GM21390 (cell line): Measurements from ENCODE around the gene CDC42BPA.

Experiments
- ATAC-seq: cut with Tn5 transposase; IDR thresholded peaks from one replicate; pipeline ENCODE4 v1.9.1; 2021; ENCODE audit not compliant: unreplicated experiment

CDC42BPA gene

DNA sequence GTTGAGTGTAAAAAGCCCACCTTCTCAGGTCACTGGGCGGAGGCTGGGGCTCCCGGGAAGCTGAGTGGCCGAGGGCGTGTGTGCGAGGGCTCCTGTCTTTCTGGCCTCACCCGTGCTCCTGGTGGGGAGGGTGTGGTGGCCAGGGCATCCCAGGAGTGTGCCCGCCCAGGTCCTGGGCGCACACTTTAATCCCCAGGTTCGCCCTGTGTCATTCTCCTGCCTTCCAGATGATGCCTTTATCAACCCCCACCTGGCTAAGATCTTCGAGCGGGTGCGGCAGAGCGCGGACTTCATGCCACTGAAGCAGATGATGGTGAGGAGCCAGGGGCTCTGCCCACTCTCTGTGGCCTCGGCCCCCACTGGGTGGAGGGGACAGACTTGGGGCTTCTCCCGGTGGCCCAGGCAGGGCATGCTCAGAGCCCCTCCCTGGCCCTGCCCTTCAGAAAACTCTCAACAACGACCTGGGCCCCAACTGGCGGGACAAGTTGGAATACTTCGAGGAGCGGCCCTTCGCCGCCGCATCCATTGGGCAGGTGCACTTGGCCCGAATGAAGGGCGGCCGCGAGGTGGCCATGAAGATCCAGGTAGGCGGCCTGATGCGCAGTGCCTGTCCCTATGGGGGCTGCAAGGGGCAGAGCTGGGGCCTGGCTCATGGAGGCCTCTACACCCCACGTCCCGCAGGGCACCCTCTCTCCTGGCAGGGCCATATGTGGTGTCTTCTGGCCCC, 335.7 kb downstream of the CDC42BPA start:
- ATAC-seq: no peak

DNA sequence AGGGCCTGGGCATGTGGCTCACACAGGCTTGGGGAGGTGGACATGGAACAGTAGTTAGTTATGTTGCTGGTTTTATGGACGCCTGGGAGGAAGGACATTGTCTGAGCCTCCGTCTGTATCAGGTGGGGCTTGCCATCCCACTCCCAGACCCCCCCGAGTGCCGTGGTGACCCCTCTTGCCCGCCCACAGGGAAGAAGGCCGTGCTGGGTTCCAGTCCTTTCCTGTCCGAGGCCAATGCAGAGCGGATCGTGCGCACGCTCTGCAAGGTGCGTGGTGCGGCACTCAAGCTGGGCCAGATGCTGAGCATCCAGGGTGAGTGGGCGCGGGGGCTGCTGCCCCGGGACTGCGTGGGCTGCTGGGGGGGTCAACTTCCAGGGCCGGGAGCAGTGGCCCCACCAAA, 336.5 kb downstream of the CDC42BPA start:
- ATAC-seq: no peak

DNA sequence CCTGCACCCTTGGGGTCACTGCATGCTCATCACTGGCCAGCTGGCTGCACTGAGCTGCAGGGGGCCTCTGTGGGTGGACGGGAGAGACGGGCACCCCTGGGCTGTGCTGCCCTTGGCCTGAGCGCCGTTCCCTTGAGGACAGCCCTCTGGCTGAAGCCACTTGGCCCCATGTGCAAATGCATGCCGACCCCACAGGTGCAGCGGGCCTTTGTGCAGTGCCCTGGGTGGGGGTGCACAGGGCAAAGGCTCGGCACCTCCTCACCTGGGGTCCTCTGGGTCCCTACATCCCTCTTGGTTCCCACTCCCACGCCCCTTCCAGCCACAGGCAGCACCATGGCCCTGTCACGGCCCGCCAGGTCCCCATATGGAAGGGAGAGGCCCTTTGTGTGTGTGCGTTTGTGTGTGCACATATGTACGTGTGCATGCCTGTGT, 336.9 kb downstream of the CDC42BPA start:
- ATAC-seq: no peak

DNA sequence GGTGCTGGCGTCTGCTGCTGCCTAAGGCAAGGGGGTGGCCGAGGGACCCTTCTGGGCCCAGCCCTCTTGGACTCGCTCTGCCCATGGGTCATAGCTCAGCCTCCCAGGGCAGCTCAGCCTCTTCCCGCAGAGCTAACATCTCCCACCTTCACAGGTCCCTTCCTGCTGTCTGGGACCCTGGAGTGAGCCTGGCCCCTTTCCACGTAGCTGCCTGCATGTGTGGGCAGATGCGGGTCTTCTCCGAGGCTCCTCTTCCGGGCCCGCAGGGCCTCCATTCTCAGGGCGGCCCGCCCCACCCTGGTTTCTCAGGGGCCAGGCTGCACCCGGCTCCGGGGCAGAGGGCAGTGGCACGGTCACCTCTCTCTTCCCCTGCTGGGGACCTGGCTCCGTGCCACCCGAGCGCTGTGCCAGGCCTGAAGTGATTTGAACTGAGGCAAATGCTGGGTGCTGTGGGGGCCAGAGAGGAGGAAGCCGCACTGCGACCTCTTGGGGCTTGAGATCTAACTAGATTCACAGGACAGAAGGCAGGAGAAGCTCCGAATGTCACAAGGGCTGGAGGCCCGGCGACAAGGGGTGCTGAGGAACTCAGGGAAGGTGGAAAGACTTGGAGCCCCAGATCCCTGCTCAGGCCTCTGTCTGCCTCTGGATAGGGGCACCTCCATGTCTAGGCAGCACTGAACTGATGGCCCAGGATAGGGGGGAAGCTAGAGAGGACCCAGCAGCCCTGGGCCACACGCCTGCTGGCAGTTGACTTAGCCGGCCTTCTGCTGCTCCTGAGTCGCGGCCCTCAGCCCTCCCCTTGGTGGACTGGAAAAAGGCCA, 337.5 kb downstream of the CDC42BPA start:
- ATAC-seq: no peak

DNA sequence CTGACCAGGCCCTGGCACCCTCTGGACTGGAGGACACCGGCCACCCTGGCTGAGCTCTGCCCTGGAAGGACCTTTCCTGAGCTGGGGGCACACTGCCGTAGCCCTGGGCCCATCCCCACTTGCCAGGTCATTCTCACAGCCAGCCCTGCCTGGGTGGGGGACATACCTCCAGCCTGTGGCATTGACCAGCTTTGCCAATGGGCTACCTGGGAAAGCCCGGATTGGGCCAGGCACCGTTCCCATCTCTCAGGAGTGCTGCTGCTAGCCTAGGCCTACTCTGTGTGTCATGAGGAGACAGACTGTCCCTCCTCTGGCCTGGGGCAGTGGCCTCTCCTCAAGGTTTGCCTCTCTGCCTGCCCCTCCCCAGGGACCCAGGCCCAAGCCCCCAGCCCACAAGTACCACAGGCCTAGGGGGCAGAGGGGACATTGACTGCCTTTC, 338.2 kb downstream of the CDC42BPA start:
- no peak for ATAC-seq

DNA sequence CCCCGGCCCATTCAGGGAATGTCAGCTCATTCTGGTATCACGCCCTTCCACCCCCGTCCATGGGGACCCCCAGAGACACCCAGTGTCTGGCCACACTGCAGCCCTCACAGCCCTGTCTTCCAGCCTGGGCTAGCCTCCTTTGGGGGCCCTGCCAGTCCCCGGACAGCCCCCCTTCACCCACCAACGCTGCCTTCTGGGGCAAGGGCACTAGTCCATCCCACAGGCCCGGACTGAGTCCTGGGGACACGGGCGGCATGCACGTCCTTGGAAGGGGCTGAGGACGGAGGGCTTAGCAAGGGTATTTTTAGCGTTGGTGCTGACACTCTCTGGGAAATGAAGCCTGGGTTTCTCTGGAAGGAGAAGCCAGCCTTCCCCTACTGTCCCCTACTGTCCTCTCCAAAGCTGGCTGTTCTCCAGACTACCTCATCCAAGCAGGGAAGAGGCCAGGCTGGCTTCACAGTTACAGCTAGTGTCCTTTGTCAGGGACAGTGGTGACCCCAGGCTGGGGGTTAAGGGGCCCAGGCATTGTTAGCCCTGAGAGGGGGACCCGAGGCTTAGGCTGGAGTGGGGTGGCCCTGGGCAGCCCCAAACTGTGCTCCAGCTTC, 338.7 kb downstream of the CDC42BPA start:
- ATAC-seq: no peak

DNA sequence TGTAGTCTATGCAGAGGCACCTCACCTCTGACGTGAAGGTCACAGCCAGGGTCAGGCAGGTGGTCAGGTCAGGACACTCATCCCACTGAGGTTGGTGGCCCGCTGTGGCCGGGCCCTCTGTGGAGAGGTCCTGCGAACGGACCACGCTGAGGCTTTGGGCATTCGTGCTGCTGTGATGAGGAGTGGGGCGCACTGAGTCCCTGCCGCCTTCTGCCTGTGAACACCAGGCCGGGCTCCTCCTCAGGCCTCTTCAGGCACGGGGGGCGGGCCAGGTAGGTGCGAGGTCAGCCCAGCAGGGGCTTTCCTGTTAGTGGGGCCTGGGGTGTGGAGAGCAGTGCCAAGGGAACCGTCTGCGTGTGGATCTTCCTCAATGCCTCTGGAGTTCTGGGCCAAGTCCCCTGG, 339.2 kb downstream of the CDC42BPA start:
- ATAC-seq: no peak

DNA sequence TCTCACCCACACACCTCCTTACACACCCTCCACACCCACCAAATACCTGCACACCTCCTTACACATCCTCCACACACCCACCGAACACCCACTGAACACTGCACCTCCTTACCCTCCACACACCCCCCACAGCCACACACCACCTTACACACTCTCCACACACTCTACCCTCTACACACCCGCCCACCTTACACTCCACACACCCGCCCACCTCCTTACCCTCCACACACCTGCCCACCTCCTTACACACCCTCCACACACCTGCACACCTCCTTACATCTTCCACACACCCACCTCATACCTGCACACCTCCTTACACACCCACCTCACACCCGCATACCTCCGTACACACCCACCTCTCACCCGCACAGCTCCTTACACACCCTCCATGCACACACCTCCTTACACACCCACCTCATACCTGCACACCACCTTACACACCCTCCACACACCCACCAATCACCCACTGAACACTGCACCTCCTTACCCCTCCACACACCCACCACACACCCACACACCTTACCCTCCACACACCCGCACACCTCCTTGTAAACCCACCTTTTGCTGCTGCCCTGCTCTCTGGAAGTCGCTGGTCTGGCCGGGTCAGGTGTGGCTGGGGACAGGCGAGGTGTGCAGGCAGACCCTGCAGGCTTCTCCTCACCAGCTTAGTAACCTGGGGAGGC, 339.7 kb downstream of the CDC42BPA start:
- no peak for ATAC-seq

DNA sequence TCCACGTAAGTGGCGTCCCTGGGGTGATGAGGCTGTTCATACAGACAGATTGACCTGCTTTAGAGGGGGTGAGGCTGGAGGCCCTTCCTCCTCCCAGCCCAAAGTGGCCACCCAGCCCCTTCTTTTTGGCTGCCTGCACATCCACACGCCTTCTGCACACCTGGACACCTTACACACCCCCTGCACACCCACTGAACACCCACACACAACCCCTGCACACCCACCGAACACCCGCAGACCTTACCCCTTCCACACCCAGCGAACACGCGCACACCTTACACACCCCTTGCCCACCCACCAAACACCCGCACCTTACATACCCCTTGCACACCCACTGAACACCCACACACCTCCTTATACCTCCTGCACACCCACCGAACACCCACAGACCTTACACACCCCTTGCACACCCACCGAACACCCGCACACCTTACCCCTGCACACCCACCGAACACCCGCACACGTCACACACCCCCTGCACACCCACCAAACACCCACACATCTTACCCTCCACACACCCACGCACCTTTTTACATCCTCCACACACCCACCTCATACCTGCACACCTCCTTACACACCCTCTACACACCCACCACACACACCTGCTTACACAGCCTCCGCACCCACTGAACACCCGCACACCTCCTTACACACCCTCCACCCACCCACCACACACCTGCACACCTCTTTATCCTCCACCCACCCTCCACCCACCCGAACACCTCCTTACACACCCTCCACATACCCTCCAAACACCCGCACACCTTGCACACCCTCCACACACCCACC, 340.5 kb downstream of the CDC42BPA start:
- ATAC-seq: no peak

DNA sequence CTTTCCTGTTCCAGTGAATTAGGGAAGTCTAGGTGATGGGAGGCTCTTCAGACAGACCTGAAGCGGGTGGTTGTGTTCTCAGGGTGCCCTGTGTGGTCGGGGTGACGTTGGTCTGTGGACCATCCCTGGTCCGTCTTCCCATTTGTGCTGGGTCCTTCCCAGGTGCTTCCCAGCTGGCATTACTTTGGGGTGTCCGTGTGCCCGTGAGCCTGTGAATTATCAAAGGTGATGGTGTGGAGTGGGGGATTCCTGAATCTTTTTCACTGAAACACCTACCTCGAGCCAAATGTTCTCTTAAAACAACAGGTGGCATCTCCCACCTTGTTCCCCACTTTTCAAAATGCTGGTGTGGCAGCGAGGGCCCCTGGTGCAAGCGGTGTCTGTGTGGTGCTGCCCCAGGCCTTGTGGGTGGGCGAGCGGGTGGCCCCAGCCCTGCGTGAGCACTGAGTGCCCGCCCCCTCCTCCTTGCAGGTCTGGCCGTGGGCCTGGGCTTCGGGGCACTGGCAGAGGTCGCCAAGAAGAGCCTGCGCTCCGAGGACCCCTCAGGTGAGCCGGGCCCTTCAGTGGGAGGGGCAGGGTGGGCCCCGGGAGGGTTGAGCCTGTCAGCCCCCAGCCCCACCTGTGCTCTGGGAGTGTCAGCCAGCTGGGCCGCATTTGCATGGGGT, 341.2 kb downstream of the CDC42BPA start:
- ATAC-seq: no peak

DNA sequence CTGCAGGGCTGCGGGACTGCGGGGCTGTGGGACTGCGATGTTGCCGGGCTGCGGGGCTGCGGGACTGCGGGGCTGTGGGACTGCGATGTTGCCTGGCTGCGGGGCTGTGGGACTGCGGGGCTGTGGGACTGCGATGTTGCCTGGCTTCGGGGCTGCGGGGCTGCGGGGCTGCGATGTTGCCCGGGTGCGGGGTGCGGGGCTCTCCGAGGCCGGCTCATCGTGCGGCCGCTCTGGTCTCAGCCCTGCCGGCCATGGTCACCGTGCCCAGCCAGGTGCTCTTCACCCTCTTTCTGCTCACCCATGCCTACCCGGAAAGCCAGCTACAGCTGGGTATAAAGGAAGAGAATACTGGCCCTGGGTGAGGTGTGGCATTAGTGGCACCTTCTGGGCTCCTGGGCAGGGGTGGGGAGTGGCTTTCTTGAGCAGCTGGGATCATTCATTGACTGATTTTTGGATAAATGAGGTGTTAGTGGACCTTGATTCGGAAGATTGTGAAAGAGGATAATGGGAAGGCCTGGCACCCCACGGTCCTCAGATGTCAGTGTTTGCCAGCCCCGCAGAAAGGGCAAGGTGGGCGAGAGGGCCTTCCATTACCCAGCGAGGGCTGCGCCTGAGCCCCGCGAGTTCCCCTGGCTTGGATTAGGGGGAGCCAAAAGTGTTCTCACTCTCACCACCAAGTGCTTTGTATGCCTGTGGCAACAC, 341.9 kb downstream of the CDC42BPA start:
- no peak for ATAC-seq

DNA sequence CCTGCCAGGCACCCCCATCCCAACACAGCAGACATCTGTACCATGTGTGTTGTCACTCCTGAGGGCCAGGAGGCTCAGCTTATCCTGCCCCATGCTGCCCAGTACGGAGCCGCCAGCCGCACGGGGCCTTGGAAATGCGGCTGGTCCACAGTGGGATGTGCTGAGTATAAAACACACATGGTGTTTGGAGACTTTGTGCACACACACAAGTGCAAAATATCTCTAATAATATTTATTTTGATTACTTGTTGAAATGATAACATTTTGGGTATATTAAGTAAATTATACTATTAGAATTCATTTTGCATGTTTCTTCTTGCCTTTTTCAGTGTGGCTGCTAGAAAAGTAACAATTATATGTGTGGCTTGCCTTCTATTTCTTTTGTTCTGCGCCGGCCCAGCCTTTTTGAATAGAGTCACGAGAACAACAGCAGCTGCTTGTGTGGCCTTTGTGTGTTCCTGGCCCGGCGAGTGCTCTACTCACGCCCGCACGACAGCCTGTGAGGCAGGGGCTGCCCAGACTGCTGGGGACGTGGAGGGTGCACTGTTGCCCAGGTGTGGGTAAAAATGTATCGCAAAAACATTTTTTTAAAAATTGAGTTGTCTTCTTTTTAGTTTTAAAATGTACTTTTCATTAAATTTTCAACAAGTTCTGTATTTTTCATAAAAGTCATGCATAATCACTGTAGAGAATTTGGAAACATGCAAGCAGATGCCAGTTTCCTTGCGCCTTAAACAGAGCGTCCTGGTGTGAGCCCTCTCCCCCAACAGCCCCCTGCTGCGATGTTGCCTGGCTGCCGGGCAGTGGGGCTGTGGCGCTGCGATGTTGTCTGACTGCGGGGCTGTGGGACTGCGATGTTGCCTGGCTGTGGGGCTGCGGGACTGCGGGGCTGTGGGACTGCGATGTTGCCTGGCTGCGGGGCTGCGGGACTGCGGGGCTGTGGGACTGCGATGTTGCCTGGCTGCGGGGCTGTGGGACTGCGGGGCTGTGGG, 342.7 kb downstream of the CDC42BPA start:
- no peak for ATAC-seq

DNA sequence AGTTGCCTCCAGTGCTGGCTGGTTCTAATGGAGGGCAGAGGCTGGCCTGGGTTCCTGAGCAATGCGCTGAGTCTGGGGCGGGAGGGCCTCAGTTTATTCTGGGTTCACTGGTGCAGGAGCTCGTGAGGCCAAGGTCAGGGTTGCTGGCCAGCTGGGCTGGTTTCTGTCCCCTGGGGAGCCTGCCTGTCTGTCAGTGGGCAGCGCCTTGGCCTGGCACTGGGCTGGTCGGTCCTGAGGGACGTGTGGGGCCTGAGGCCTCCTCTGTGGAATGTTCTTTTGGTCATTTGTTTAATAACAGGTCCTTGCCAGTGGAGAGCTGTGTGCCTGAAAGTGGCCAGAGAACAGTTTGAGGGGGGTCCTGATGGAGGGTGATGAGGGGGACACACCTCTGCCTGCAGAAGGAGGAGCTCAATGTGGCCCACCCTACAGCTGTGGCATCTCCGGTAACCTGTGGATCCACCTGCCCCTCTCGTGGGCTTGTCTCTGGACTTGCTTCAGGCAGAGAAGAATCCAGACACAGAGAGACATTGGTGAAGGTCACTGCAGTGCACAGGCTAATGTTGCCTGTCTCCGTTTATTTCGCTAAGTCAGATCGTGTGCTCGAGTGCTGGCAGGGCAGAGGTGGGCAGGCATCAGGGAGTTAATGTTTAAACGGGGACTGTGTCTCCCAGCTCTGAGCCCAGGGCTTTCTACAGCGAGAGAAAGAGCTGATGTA, 343.6 kb downstream of the CDC42BPA start:
- ATAC-seq: no peak

DNA sequence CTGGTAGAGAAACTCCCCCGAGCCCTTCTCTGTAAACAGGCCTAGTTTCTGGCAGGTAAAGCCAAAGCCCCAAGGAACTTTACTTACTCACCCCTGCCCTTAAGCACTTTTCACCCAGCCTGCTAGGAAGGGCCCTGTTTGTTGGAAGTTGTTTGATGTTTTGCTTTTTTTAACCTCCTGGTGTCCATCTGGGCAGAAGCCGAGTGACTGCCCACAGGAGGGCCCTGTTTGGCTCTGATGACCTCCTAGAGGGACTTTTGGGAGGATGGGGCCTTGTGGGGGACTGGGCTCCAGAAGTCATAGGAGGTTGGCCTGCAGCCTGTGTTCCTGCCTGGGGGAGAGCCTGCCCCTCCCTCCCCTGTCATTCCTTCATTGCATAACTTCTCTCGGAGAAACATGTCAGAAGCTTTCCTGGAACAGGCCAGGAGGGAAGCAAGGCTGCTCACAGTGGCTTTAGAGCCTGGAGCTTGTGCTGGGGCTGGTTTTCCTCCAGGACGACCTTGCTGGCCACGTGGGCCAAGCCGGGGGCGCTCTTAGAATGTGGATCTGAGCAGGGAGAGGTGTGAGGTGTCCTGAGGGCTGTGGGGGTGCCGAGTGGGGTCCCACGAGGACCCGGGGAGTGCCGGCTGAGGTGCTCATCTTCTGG, 344.3 kb downstream of the CDC42BPA start:
- no peak for ATAC-seq

DNA sequence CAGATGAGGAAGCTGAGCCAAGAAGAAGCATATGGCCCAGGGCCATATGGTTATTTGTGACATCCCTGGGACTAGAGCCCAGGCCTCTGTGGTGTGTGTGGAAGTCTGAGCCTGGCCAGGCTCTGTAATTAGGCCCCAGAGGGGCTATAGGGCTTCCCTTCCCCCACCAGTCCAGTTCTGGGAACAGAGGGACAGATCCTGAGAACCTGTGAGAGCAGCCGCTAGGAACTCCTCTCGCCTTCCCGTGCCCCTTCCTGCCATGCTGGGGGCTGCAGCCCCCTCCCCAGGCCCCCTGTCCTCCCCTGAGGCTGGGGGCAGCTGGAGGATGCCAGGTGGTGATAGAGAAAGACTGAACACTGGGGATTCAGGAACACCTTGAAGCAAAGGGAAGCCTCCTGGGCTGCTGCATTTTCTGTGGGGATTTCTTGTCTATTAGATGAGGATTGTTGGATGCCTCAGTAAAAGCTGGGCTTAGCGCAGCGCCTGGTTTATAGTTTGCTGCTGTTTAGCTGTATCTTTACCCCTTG, 344.9 kb downstream of the CDC42BPA start:
- no peak for ATAC-seq

DNA sequence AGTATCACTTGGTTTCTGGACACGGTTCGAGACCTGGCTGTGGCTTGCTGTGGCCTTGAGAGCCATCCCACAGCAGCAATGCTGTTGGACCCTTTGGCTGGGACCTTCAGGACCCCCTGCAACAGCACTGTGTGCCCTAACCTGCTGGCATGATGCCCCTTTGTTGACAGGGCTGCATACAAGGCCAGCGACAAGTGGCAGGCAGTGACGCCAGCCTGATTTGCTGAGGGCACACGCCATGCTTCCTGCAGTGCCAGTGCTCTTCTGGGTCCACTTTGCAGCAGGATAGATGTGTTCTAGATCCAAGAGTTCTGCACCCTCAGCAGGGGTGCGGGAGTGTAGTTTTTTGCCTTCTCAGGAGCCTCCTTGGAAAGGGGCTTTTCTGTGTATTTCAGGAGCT, 345.4 kb downstream of the CDC42BPA start:
- ATAC-seq: no peak

DNA sequence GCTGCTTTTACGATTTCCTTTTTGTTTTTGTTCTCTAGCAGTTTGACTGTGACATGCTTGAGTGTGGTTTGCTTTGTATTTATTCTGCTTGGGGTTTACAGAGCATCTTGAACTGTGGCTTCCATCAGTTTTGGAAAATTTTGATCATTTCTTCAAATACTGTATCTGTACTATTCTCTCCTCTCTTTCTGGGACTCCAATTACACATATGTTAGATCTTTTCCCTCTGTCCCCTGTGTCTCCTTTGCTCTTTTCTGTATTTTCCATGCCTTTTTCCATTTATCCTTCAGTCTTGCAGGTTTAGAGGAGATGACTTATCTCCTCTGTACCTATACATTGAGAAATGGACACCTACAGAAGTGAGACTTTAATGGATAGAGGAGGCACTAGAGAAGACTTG, 346.5 kb downstream of the CDC42BPA start:
- no peak for ATAC-seq
